Transverse colon (tissue), 3 donors: Measurements from ENCODE around the gene CEP135.

ENCODE experiments used
- CTCF ChIP-seq, 5 experiments: fragments of 200-600 bp in 3 of 5; fragments of 450-650 bp in 2 of 5; sonication (generic) in 3 of 5; IDR thresholded peaks; 1 replicate in 2 of 5; 2 replicates in 3 of 5; pipeline ENCODE4 v1.5.1; 2016 to 2017; ENCODE audit warnings: antibody characterized with exemption in 5 of 5, inconsistent platforms in 3 of 5, mild to moderate bottlenecking in 2 of 5, moderate library complexity in 1 of 5
- POLR2A ChIP-seq: fragments of 450-650 bp; IDR thresholded peaks from one replicate; pipeline ENCODE4 v1.6.1; 2016; ENCODE audit warnings: antibody characterized with exemption, mild to moderate bottlenecking, moderate library complexity

- no peak for TF ChIP-seq POLR2A
- no peak for TF ChIP-seq CTCF (IDR thresholded peaks at IDR 0.05)
Measured at GRCh38 chr4:56058555-56058954, 109.8 kb downstream of the CEP135 start.
